Suppressor macrophage treated with lipopolysaccharide for 1 hour (primary cell): ENCODE measurements around the gene TXNDC2.

Experiments used
- DNase-seq, 3 donors: peaks; one replicate each; pipeline ENCODE4 v3.0.0-alpha.2; 2020 to 2022

The TXNDC2 gene

GRCh38 chr18:9861157-9861556 is 24.6 kb upstream of the TXNDC2 start:
- no peak for DNase-seq

DNA sequence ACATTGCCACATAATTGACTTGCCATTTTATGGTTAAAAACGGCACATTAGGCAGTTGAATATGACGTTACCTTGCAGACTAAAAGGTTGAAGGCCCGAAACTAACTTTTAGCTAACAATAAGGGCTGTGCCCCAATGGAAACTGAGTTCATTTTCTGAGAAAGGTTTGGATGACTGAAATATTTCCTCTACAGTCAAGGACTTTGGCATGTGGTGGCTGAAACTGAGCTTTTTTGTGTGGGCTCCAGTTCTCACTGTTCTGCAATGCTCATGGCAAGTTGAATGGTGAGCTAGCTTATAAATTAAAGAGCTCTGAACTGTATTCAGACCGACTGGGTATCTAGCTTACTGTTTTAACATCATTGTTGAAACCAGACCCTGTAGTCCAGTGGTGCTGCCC is 23.8 kb upstream of the TXNDC2 start:
- DNase-seq: no peak

DNA sequence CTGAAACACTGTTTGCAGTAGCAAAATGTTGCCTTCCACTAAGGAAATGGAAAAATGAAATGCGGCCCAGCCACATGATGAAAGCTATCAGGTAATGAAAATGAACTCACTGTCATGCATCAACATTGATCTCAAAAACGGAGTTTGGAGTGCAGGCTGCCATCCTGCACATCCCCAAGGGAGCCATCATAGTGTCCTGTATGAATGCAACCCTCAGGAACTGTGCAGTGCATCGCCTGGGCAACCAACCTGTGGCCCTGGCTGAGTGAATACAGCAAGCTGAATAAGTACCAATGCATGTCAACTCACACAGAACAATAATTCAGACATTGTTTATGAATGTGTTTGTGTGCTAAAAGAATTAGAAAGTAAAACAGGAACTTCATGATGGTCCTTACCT is 23.1 kb upstream of the TXNDC2 start:
- no peak for DNase-seq

- DNase-seq: no peak
Observed at GRCh38 chr18:9863282-9863681, 22.5 kb upstream of the TXNDC2 start.

DNA sequence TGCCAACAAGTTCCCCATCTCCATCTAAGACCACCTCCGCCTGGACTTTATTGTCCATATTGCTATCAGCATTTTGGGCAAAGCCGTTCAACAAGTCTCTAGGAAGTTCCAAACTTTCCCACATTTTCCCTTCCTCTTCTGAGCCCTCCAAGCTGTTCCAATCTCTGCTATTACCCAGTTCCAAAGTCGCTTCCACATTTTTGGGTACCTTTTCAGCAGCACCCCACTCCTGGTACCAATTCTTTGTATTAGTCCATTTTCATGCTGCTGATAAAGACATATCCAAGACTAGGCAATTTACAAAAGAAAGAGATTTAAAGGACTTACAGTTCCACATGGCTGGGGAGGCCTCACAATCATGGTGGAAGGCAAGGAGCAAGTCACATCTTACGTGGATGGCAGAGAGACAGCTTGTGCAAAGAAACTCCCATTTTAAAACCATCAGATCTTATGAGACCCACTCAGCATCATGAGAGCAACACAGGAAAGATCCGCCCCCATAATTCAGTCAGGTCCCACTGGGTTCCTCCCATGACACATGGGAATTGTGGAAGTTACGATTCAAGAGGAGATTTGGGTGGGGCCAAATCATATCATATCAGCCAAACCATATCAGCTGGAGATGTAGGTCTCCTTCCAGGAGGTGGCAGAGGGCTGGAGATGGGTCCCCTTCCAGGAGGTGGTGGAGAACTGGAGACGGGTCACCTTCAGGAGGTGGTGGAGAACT is 19.8 kb upstream of the TXNDC2 start:
- peak; percentile 69 to 74 (median 74) for DNase-seq

DNA sequence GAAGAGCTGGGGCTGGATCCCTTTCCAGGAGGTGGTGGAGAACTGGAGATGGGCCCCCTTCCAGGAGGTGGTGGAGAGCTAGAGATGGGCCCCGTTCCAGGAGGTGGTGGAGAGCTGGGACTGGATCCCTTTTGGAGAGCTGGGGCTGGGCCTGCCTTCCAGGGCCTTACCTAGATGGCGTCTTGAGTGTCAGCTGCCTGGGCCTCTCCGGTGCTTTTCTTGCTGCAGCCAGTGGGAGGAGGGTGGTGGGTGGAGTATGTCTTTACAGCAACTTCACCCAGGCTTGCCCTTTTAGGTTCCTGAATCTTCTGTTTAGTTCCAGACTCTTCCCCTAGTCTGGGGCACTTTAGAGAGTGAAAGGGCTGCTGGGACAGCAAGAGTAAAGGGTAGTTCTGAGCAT is 19.1 kb upstream of the TXNDC2 start:
- peak; percentile 65 to 80 (median 69) for DNase-seq

GRCh38 chr18:9867071-9867594 is 18.6 kb upstream of the TXNDC2 start:
- DNase-seq: peak in 2 of 3 donors; percentile 39 to 46

DNA sequence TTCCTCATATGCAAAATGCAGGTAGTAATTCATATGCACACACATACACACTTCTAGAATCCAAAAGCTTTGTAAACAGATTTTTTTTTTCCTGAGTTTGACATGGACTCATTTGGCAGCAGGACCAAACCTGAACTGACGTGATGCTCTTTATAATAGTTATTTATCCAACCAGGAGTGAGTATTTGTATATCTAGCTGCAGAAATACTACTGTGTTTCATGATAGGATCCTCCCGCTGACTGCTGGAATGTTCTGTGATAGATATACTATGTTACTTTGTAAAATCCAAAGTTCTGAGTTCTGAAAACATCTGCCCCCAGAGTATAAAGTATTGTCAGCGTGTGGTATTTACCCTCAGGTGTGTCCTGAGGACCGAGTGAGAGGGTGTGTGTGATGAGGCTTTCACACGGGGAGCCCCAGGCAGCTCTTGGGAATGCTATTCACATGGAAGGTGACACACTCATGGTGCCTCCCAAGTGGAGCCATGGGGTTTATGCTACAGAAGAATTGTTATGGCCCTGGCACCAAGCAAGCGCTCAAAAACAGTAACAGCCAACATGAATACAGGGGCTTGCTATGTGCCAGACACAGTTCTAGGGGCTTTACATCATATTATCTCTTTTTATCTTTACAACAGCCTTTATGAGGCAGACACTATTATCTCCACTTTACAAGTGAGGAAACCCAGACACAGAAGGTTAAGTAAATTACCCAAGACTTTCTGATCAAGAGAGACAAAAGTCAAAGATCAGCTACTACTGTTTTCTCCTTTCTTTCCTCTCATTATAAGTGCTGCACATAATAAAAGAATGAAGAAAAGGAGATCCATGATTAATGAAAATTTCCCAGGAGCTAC is 16.7 kb upstream of the TXNDC2 start:
- DNase-seq: no peak

DNA sequence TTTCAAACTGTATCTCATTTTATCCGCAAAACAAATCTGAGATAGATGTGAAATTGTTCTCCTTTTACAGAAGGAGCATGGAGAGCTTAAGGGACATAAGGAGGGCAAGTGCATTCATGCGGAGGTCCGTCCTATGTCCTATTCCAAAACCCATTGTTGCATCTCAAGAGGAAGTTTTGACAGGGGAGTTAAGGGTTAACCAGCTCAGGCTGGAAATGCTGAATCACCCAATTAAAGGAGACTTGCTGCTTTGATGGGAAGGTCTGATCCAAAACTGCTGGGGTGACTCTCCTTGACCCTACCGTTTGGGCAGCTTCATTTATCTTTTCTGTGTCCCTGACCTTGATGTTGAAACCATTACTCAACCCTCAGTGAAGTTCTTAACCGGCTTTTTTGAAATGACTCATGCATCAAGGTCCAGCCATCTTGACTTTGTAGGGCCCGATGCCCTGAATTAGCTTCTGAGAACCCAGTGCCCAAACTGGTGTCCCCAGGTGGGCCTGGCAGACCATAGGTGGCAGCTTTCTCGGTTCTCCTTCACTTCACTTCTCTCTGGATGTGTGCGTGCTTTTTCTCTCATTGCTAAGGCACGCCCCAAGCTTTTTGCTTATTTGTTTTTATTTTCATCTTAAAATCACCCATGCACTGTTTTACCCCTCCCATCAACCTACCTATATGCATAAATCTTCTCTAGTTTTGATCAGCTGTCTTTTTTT is 15.9 kb upstream of the TXNDC2 start:
- peak; percentile 58 to 79 (median 74) for DNase-seq

DNA sequence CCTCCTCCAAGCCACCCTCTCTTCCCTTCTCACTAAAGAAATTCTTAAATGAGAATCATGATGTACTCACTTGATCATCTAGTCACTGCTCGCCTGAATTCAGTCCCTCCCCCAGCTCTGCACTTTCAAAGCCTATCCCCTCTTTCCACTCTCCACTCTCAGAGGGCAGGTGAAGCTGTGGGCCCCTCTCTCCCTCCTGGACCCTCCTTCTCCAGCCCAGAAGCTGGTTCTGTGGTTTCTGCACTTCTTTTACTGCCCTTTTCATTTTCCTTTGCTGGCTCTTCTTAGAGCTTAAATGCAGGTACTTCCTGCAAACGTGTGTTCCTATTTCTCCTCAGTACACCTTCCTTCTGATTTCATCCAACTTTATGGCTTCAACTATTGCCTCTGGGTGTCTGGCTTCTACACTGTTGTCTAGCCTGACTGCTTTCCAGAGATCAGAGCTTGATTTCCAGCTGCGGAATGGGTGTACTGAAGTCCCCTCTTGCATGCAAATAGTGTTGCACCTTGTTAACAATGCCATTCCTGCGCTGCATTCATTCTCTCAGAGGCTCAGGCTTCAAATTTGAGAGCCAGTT is 15.3 kb upstream of the TXNDC2 start:
- no peak for DNase-seq

DNA sequence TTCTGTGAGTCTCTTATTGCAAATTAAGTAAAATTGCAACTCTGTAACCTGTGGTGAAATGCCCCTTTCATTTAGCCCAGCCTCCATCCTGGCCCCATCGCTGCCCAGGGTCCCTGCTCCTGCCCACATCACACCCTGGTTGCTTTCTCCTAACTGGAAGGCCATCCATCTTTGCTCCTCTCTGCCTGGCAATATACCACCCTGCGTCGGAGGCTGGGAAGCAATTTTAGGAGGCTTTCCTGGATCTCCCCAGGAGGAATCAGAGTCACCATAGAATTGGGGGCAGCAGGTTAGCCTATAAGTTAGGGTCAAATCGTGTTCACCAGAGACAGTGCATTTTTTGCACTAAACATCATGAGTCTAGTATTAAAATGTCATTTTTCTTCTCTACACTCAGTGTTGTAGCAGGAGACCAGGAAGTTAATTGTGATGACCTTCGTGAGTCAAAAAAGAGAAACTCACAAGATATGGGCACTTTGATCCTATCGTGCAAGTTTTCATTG is 14.5 kb upstream of the TXNDC2 start:
- no peak for DNase-seq

DNA sequence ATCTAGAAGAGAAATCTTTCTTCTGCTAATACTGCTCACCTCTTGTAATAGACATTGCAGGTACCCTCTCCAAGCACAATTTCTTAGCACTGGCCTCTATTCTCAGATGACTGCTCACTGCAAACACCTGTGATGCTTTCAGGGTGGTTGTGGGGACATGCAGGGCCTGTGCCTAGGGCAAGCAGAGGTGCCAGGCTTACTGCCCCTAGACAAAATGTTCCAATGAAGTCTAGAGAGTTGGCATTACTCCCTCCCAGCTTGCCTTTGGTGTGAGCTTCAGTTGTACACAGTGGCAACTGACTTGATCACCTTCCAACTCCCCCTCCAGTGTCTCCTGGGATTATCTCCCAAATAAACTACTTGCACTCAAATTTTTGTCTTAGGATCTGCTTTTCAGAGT is 12.9 kb upstream of the TXNDC2 start:
- DNase-seq: no peak

DNA sequence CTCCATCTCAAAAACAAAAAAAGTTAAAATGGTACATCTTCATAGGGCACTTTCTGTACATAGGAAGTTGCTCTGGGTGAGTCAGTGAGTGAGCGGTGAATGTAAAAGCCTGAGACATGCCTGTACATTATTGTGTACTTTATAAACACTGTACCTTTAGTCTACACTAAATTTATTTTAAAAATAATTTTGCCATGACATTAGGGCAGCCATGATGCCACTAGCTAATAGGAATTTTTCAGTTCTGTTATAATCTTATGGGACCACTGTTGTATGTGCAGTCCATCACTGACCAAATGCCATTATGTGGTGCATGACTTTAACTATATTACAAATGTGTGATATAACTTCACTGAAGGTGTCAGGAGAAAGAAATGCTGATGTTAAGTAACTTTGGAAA is 11.0 kb upstream of the TXNDC2 start:
- DNase-seq: no peak

- no peak for DNase-seq
Observed at GRCh38 chr18:9876212-9876866, 9.4 kb upstream of the TXNDC2 start.

DNA sequence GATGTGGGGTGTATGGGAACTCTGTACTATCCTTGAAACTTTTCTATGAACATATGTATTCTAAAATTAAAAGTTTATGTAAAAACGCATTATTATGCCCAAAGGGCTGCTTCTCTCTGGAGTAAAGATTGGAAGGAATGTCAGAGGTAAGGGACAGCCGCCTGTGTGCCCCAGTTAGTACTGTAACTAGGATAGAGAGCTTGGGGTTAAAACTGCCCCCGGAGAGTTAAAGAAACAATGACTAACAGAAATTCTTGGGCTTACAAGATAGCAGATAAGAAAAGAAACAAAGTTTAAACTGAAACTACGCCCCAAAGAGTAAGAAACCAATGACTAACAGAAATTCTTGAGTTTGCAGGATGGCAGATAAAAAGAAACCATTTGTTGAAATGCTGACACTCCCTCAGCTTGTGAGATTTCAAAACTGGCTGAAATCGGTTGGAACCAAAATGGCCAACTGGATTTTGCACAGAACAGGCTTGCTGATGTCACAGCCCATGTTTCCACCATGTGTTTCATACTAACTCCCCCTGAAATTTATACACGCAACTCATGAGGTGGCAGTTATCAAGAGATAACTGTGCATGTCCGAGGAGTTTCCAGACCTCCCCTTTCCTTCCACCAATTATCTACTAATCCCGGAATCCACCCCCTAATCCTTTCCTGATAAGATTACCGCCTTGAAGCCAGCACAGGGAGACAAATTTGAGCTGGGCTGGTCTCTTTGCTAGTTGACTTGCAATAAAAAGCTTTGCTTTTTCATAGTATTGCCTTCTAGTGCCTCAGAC is 8.7 kb upstream of the TXNDC2 start:
- no peak for DNase-seq

DNA sequence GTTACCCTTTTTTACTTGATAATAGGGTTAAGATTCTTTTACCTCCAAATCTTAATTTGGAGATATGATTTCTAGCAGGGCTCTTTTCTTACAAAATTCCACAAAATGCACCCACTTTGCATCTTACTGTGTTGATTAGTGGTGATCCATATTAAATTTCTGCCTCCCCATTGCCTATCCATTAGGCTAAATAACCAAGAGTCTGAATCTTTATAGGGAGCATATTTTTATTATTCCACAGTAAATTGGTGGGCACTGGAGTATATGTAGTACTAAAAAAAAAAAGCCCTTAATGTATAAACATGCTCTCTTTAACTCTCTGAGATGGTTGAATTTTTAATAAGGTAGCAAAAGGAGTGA is 8.1 kb upstream of the TXNDC2 start:
- no peak for DNase-seq

- DNase-seq: no peak
Observed at GRCh38 chr18:9878095-9878494, 7.7 kb upstream of the TXNDC2 start.

DNA sequence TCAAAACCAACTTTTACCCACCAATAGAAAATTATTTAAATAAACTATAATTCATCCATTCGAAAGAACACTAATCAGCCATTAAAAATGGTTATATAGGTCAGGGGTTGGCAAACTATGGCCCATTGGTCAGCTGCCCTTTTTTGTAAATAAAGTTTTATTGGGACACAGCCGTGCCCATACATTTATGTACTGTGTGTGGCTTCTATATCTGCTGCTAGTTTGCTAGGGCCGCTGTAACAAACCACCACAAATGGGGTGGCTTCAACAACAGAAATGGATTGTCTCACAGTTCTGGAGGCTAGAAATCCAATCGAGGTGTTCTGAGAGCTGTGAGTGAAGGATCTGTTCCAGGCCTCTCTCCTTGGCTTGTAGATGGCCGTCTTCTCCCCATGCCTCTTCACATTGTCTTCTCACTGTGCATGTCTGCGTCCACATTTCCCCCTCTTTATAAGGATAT is 7.0 kb upstream of the TXNDC2 start:
- no peak for DNase-seq

GRCh38 chr18:9884090-9884489 is 1.7 kb upstream of the TXNDC2 start:
- DNase-seq: no peak

GRCh38 chr18:9884532-9885140 is 1.1 kb upstream of the TXNDC2 start:
- no peak for DNase-seq

GRCh38 chr18:9886005-9886348 is 204 bp downstream of the TXNDC2 start:
- no peak for DNase-seq
